CD4-positive, alpha-beta memory T cell (primary cell): ENCODE results near the gene PHPT1. TPM values are rescaled to one million over a fixed set of nuclear protein-coding genes. Genes with fewer than 3 reads are reported as not detected.
"Not testable (repeated sequence)": the region's sequence is repeated elsewhere in the genome, so short reads cannot be mapped to it uniquely, and the experiment has no call there.

Source experiments
- CTCF ChIA-PET: fragments of 350-600 bp; sonication (Branson Sonifier 250); formaldehyde crosslinking; loops from one replicate; lab custom pipeline; 2021; ENCODE audit warnings: inconsistent platforms; ENCODE audit not compliant: partially characterized antibody; lab: Charles Lee
- POLR2A ChIA-PET: fragments of 350-600 bp; sonication (Branson Sonifier 250); formaldehyde crosslinking; loops from one replicate; lab custom pipeline; 2021; ENCODE audit not compliant: partially characterized antibody; lab: Charles Lee
- DNase-seq, 5 donors: peaks; one replicate each; pipeline versions ENCODE4 v3.0.0 to v3.0.0-alpha.2; 2020 to 2022; ENCODE audit warnings: mixed read lengths in 1 of 5
- H3K27ac ChIP-seq: one replicate; pipeline ENCODE4 v1.7.0; 2013; ENCODE audit warnings: low read depth, low read length
- H3K27me3 ChIP-seq: 2 replicates; pipeline ENCODE4 v1.7.0; 2013; ENCODE audit warnings: mild to moderate bottlenecking, low read length, moderate library complexity; ENCODE audit not compliant: insufficient read depth
- H3K36me3 ChIP-seq: 2 replicates; pipeline ENCODE4 v1.7.0; 2013; ENCODE audit warnings: mild to moderate bottlenecking, low read length, moderate library complexity; ENCODE audit not compliant: insufficient read depth
- H3K4me1 ChIP-seq: 2 replicates; pipeline ENCODE4 v1.7.0; 2013; ENCODE audit warnings: mild to moderate bottlenecking, low read length, moderate library complexity; ENCODE audit not compliant: insufficient read depth
- H3K4me3 ChIP-seq, 2 donors: one replicate each; pipeline ENCODE4 v1.7.0; 2013; ENCODE audit warnings: low read length in 2 of 2, mild to moderate bottlenecking in 1 of 2
- H3K9me3 ChIP-seq, 2 donors: one replicate each; pipeline ENCODE4 v1.7.0; 2013; ENCODE audit warnings: low read length in 2 of 2, control low read depth in 1 of 2; ENCODE audit not compliant: control insufficient read depth in 1 of 2
- H3K27ac Mint-ChIP-seq, 7 donors: one replicate each; pipeline ENCODE4 v1.8.0; 2020 to 2021; ENCODE audit warnings: mixed read lengths in 7 of 7, mild to moderate bottlenecking in 6 of 7, inconsistent platforms in 3 of 7, moderate library complexity in 3 of 7
- H3K27me3 Mint-ChIP-seq, 2 donors: one replicate each; pipeline ENCODE4 v1.8.0; 2020 to 2021; ENCODE audit warnings: mixed read lengths in 2 of 2
- H3K36me3 Mint-ChIP-seq, 2 donors: one replicate each; pipeline ENCODE4 v1.8.0; 2020 to 2021; ENCODE audit warnings: mixed read lengths in 2 of 2, inconsistent platforms in 1 of 2, mild to moderate bottlenecking in 1 of 2
- H3K4me1 Mint-ChIP-seq, 4 donors: one replicate each; pipeline ENCODE4 v1.8.0; 2020 to 2021; ENCODE audit warnings: mixed read lengths in 4 of 4, mild to moderate bottlenecking in 1 of 4
- H3K4me3 Mint-ChIP-seq, 8 donors: one replicate each; pipeline ENCODE4 v1.8.0; 2020 to 2021; ENCODE audit warnings: mixed read lengths in 8 of 8, mild to moderate bottlenecking in 7 of 8, moderate library complexity in 6 of 8, inconsistent platforms in 3 of 8
- H3K9me3 Mint-ChIP-seq, 8 donors: one replicate each; pipeline ENCODE4 v1.8.0; 2020 to 2021; ENCODE audit warnings: mixed read lengths in 8 of 8, mild to moderate bottlenecking in 5 of 8, inconsistent platforms in 3 of 8, moderate library complexity in 1 of 8
- intact Hi-C: fragments of 100-400 bp; cut with micrococcal nuclease; formaldehyde crosslinking; loops from one replicate; pipeline ENCODE4 v1.15.1; 2023
- polyA plus RNA-seq, 2 donors: library from polyadenylated mRNA; unstranded; fragments of 300-500 nt; fragmentation: Illumina TruSeq; gene quantifications; one replicate each; pipeline ENCODE4 v1.2.3, GENCODE V29; 2021
- total RNA-seq, 2 experiments: library from RNA; stranded (reverse); gene quantifications; one replicate each; pipeline ENCODE4 v1.2.3, GENCODE V29; 2021

PHPT1 gene
- total and polyA plus RNA-seq, 4 experiments from 2014 or later = 41.3 to 94.0 (median 65.5) TPM

GRCh38 chr9:136868644-136869043 lies 19.4 kb downstream of the PHPT1 start:
- Histone ChIP-seq H3K27ac (no peak overlapping the region), H3K9me3 (no peaks in the 10 kb centered on the region), H3K36me3 (peaks cover 3% of the 10 kb centered on the region), H3K27me3 (no peaks in the 10 kb centered on the region), H3K4me1 (peaks cover 18% of the 10 kb centered on the region), H3K4me3 (no peak overlapping the region)
- DNase-seq = peak in 1 of 5 donors; percentile 24
- Mint-ChIP-seq H3K36me3 (peaks cover 4 to 8% of the 10 kb centered on the region in 2 donors), H3K9me3 (peaks cover 0 to 3% (median 0%) of the 10 kb centered on the region in 8 donors), H3K4me3 (peak overlapping the region in 7 of 8 donors; percentile 7 to 61 (median 52)), H3K4me1 (peaks cover 4 to 21% (median 11%) of the 10 kb centered on the region in 4 donors), H3K27ac (peak overlapping the region in 6 of 7 donors; percentile 6 to 74 (median 42)), H3K27me3 (no peaks in the 10 kb centered on the region)
- ChIA-PET CTCF (no interaction called here), POLR2A (interaction anchor here (1.2 to 2.5 kb wide), 3 partner anchors 9 to 21 kb away, joined by 3 to 8 read pairs (median 4); no protein-coding TSS in a partner anchor)
- intact Hi-C loops = loop anchor here (5.0 kb wide), 1 partner anchor 34 kb away; no protein-coding TSS in a partner anchor

DNA sequence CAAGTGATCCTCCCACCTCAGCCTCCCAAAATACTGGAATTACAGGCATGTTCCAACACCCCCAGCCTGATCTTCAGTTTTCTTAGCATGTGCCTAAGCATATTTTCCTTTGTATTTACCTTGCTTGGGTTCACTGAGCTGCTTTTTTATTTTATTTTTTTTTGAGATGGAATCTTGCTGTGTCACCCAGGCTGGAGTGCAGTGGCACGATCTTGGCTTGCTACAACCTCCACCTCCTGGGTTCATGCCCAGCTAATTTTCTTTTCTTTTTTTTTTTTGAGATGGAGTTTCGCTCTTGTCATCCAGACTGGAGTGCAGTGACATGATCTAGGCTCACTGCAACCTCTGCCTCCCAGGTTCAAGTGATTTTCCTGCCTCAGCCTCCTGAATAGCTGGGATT lies 20.4 kb downstream of the PHPT1 start:
- H3K4me3 ChIP-seq, H3K36me3 Mint-ChIP-seq, H3K9me3 ChIP-seq, H3K27me3 Mint-ChIP-seq, H3K27me3 ChIP-seq, H3K36me3 ChIP-seq, H3K4me3 Mint-ChIP-seq, H3K4me1 ChIP-seq, H3K27ac Mint-ChIP-seq, H3K27ac ChIP-seq, DNase-seq, H3K9me3 Mint-ChIP-seq: not testable (repeated sequence)
- peaks cover 4 to 13% (median 6%) of the 10 kb centered on the region in 4 donors for H3K4me1 Mint-ChIP-seq
- intact Hi-C loops = loop anchor here (5.0 kb wide), 1 partner anchor 33 kb away; no protein-coding TSS in a partner anchor
- ChIA-PET POLR2A (interaction anchor here (0.6 to 2.5 kb wide), 2 partner anchors 10 to 708 kb away, joined by 3 to 8 read pairs; no protein-coding TSS in a partner anchor), CTCF (interaction anchor here (0.9 to 1.3 kb wide), 4 partner anchors 12 to 166 kb away, joined by 3 to 4 read pairs (median 3); partner anchors contain the start of gene AJM1)

DNA sequence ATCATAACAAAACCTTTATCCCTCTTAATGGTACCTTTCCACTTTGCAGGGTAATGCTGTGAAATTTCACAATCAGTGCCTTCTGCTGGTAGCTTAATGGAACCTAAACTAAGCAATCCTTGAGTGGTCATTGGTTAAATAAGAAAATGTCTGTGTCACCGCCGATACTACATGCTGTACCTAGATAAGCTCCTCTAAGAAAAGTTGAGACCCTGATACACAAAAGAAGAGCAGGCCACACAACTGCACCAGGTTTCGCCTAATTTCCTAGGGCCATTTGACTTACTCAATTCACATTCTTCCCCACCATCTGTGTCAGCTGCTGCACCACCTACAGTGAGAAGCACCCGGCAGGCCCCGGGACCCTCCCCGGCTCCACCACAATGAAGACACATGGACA lies 25.9 kb downstream of the PHPT1 start:
- Mint-ChIP-seq H3K27me3 (no peaks in the 10 kb centered on the region), H3K36me3 (no peaks in the 10 kb centered on the region), H3K4me1 (no peaks in the 10 kb centered on the region), H3K9me3 (peaks cover 0 to 3% (median 0%) of the 10 kb centered on the region in 8 donors), H3K4me3 (no peak overlapping the region), H3K27ac (peak overlapping the region in 1 of 7 donors; percentile 60)
- no peaks in the 10 kb centered on the region for H3K27me3 ChIP-seq
- no peak for DNase-seq
- CTCF ChIA-PET = interaction anchor here (1.0 kb wide), 2 partner anchors 32 to 172 kb away, joined by 3 to 5 read pairs; no protein-coding TSS in a partner anchor
- intact Hi-C loops = no loop called here
- no peaks in the 10 kb centered on the region for H3K9me3 ChIP-seq
- POLR2A ChIA-PET = no interaction called here
- no peak overlapping the region for H3K4me3 ChIP-seq
- no peaks in the 10 kb centered on the region for H3K4me1 ChIP-seq
- H3K36me3 ChIP-seq = no peaks in the 10 kb centered on the region
- H3K27ac ChIP-seq = no peak overlapping the region

DNA sequence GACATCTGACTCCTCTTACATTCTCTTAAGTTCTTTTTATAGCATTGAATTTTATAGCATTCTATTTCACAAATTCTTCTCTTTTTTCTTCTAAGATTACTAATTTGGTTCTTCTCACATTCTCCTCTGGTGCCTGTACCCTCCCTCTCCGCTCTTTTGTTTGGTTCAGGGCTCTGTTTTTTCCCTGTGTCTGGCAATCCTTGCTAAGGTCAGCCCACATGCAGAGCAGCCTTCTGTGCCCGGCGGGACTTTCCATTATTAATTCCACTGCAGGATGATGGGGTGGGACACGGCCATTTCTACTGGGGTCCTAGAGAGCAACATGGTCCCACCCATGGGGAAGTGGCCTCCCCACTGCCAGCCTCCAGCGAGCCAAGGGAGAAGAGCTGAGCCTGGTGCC lies 27.3 kb downstream of the PHPT1 start:
- H3K27me3 Mint-ChIP-seq = no peaks in the 10 kb centered on the region
- no peak overlapping the region for H3K4me3 ChIP-seq
- peaks cover 0 to 3% (median 0%) of the 10 kb centered on the region in 8 donors for H3K9me3 Mint-ChIP-seq
- no peak overlapping the region for H3K27ac ChIP-seq
- ChIA-PET CTCF (no interaction called here), POLR2A (no interaction called here)
- H3K36me3 Mint-ChIP-seq = no peaks in the 10 kb centered on the region
- DNase-seq = no peak
- peaks cover 3% of the 10 kb centered on the region for H3K4me1 ChIP-seq
- peaks cover 0 to 4% (median 3%) of the 10 kb centered on the region in 4 donors for H3K4me1 Mint-ChIP-seq
- H3K9me3 ChIP-seq = no peaks in the 10 kb centered on the region
- H3K4me3 Mint-ChIP-seq = peak overlapping the region in 1 of 8 donors; percentile 45
- H3K27me3 ChIP-seq = no peaks in the 10 kb centered on the region
- intact Hi-C loops = no loop called here
- H3K27ac Mint-ChIP-seq = no peak overlapping the region
- no peaks in the 10 kb centered on the region for H3K36me3 ChIP-seq

GRCh38 chr9:136880651-136881050 lies 31.4 kb downstream of the PHPT1 start:
- POLR2A ChIA-PET = interaction anchor here (1.3 to 4.0 kb wide), 5 partner anchors 10 to 73 kb away, joined by 3 to 21 read pairs (median 6); partner anchors contain the start of gene RABL6
- no peaks in the 10 kb centered on the region for H3K9me3 Mint-ChIP-seq
- H3K36me3 Mint-ChIP-seq = peaks cover 0 to 6% of the 10 kb centered on the region in 2 donors
- H3K4me1 Mint-ChIP-seq = peaks cover 5 to 23% (median 17%) of the 10 kb centered on the region in 4 donors
- no peaks in the 10 kb centered on the region for H3K27me3 ChIP-seq
- peaks cover 36% of the 10 kb centered on the region for H3K4me1 ChIP-seq
- no peaks in the 10 kb centered on the region for H3K27me3 Mint-ChIP-seq
- intact Hi-C loops = no loop called here
- DNase-seq = no peak
- no peak overlapping the region for H3K4me3 ChIP-seq
- H3K27ac ChIP-seq = no peak overlapping the region
- H3K9me3 ChIP-seq = no peaks in the 10 kb centered on the region
- H3K27ac Mint-ChIP-seq = peak overlapping the region in 3 of 7 donors; percentile 64 to 99 (median 89)
- H3K36me3 ChIP-seq = no peaks in the 10 kb centered on the region
- peak overlapping the region in 2 of 8 donors; percentile 30 to 54 for H3K4me3 Mint-ChIP-seq
- CTCF ChIA-PET = interaction anchor here (0.7 to 3.2 kb wide), 8 partner anchors 11 to 215 kb away, joined by 3 to 21 read pairs (median 4); partner anchors contain the start of gene AJM1

DNA sequence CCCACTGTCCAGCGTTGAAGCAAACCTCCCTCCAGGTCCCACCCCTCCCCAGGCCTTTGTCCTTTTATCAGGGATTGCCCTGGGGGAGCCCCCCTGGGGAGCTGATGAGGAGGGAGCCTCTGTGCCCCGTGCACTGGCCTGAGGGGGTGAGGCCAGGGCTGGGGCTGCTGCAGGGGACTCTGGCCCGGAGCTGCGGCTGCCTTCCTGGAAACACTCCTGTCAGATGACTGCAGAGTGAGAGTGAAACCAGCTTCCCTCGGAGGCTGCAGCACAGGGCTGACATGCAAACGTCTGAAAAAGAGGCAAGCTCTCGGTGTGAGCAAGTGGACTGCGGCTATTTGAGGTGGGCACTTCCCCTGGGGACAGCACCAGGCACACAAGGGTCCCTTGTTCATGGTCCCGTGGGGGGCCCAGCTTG lies 32.5 kb downstream of the PHPT1 start:
- Mint-ChIP-seq H3K27me3 (no peaks in the 10 kb centered on the region), H3K4me1 (peaks cover 5 to 23% (median 17%) of the 10 kb centered on the region in 4 donors), H3K27ac (peak overlapping the region; percentile 92 to 99 (median 94)), H3K4me3 (peak overlapping the region; percentile 76 to 89 (median 84)), H3K36me3 (peaks cover 0 to 6% of the 10 kb centered on the region in 2 donors), H3K9me3 (no peaks in the 10 kb centered on the region)
- Histone ChIP-seq H3K36me3 (no peaks in the 10 kb centered on the region), H3K27ac (peak overlapping the region; percentile 87), H3K9me3 (no peaks in the 10 kb centered on the region), H3K4me3 (peak overlapping the region; percentile 43 to 91), H3K4me1 (peaks cover 38% of the 10 kb centered on the region), H3K27me3 (no peaks in the 10 kb centered on the region)
- intact Hi-C loops = loop anchor here (1.0 kb wide), 2 partner anchors 21 to 63 kb away; partner anchors contain the start of gene FBXW5
- POLR2A ChIA-PET = interaction anchor here (0.5 to 4.0 kb wide), 17 partner anchors 9 to 205 kb away, joined by 3 to 21 read pairs (median 4); partner anchors contain the start of genes AJM1, EDF1, FBXW5 and MAN1B1
- CTCF ChIA-PET = interaction anchor here (0.9 to 3.2 kb wide), 11 partner anchors 9 to 214 kb away, joined by 3 to 21 read pairs (median 3); partner anchors contain the start of gene AJM1
- DNase-seq = peak in 4 of 5 donors; percentile 29 to 56 (median 34)
